Esophagus muscularis mucosa (tissue), 4 donors: Measurements from ENCODE around the gene FAM47C.
"Not testable (repeated sequence)": the region's sequence is repeated elsewhere in the genome, so short reads cannot be mapped to it uniquely, and the experiment has no call there.

Experiments
- EP300 ChIP-seq: sonication (generic); formaldehyde crosslinking; IDR thresholded peaks from one replicate; pipeline ENCODE4 v1.6.1; 2017; ENCODE audit warnings: antibody characterized with exemption
- POLR2A ChIP-seq: fragments of 450-650 bp; IDR thresholded peaks from one replicate; pipeline ENCODE4 v1.6.1; 2017; ENCODE audit warnings: antibody characterized with exemption, moderate library complexity, mild to moderate bottlenecking, low read depth
- POLR2AphosphoS5 ChIP-seq, 2 donors: sonication (generic); formaldehyde crosslinking; IDR thresholded peaks; one replicate each; pipeline ENCODE4 v1.6.1; 2017; ENCODE audit warnings: antibody characterized with exemption in 2 of 2
- TF ChIP-seq, protein P1 (sequence below), 3 experiments: fragments of 200-600 bp in 2 of 3; fragments of 450-650 bp in 1 of 3; sonication (generic) in 2 of 3; IDR thresholded peaks; one replicate each; pipeline ENCODE4 v1.5.1; 2017 to 2019; ENCODE audit warnings: antibody characterized with exemption in 3 of 3, mild to moderate bottlenecking in 2 of 3, moderate library complexity in 1 of 3

DNA sequence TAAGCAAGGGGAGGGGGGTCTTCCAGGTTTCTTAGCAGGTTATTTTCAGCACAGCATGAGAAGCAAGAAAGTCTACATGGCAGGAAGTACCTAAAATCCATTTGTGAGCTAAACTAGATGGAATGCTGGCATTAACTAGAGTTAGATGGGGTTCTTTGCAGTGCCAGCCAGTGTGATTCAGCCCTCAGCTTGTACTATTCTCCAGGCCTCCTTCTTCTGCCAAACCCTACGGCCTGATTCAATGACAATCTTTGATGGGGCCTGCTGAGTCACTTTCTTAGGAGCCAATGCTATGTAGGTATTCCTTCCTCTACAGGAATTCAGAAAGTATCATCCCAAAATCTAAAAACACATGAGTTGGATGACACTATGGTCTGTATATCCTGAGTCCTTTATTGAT lies 26.1 kb downstream of the FAM47C start:
- TF ChIP-seq, protein P1, sequence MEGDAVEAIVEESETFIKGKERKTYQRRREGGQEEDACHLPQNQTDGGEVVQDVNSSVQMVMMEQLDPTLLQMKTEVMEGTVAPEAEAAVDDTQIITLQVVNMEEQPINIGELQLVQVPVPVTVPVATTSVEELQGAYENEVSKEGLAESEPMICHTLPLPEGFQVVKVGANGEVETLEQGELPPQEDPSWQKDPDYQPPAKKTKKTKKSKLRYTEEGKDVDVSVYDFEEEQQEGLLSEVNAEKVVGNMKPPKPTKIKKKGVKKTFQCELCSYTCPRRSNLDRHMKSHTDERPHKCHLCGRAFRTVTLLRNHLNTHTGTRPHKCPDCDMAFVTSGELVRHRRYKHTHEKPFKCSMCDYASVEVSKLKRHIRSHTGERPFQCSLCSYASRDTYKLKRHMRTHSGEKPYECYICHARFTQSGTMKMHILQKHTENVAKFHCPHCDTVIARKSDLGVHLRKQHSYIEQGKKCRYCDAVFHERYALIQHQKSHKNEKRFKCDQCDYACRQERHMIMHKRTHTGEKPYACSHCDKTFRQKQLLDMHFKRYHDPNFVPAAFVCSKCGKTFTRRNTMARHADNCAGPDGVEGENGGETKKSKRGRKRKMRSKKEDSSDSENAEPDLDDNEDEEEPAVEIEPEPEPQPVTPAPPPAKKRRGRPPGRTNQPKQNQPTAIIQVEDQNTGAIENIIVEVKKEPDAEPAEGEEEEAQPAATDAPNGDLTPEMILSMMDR (IDR thresholded peaks at IDR 0.05): not testable (repeated sequence)
- not testable (repeated sequence) for TF ChIP-seq POLR2AphosphoS5 (IDR thresholded peaks at IDR 0.05); POLR2A; EP300
